Skeletal muscle satellite cell (primary cell): ENCODE measurements around the gene BHLHA9.
A peak's percentile ranks its signal among the peaks of the same experiment; 100 is the strongest.
"Not testable (repeated sequence)": the region's sequence is repeated elsewhere in the genome, so short reads cannot be mapped to it uniquely, and the experiment has no call there.

ENCODE experiments used
- H3K27me3 ChIP-seq: 2 replicates; pipeline ENCODE4 v1.7.0; 2013; ENCODE audit warnings: low read length; ENCODE audit not compliant: control insufficient read depth, insufficient read depth
- H3K36me3 ChIP-seq: 2 replicates; pipeline ENCODE4 v1.7.0; 2013; ENCODE audit warnings: mild to moderate bottlenecking, control low read depth, low read length; ENCODE audit not compliant: insufficient read depth
- H3K4me1 ChIP-seq: 2 replicates; pipeline ENCODE4 v1.7.0; 2013; ENCODE audit warnings: low read length; ENCODE audit not compliant: control insufficient read depth, insufficient read depth
- H3K4me2 ChIP-seq: 2 replicates; pipeline ENCODE4 v1.7.0; 2013; ENCODE audit warnings: mild to moderate bottlenecking, low read length
- H3K4me3 ChIP-seq: 2 replicates; pipeline ENCODE4 v1.7.0; 2013; ENCODE audit warnings: low read length
- H3K9ac ChIP-seq: 2 replicates; pipeline ENCODE4 v1.7.0; 2013; ENCODE audit warnings: mild to moderate bottlenecking, low read depth, low read length, moderate library complexity
- H3K9me3 ChIP-seq: replicated peaks from 2 replicates; pipeline ENCODE4 v1.7.0; 2013; ENCODE audit warnings: mild to moderate bottlenecking, control low read depth, low read length

The BHLHA9 gene

GRCh38 chr17:1231456-1231855 lies 38.8 kb upstream of the BHLHA9 start:
- Histone ChIP-seq H3K9ac (no peak overlapping the region), H3K27me3 (peaks cover 50% of the 10 kb centered on the region), H3K4me3 (no peak overlapping the region), H3K36me3 (no peaks in the 10 kb centered on the region), H3K9me3 (no peaks in the 10 kb centered on the region), H3K4me2 (no peak overlapping the region), H3K4me1 (peaks cover 11% of the 10 kb centered on the region)

GRCh38 chr17:1232331-1232730 lies 37.9 kb upstream of the BHLHA9 start:
- Histone ChIP-seq H3K4me1 (peaks cover 11% of the 10 kb centered on the region), H3K9ac (no peak overlapping the region), H3K9me3 (no peaks in the 10 kb centered on the region), H3K27me3 (peaks cover 41% of the 10 kb centered on the region), H3K4me2 (no peak overlapping the region), H3K4me3 (no peak overlapping the region), H3K36me3 (no peaks in the 10 kb centered on the region)

GRCh38 chr17:1232786-1233185 lies 37.5 kb upstream of the BHLHA9 start:
- peaks cover 11% of the 10 kb centered on the region for H3K4me1 ChIP-seq
- H3K36me3 ChIP-seq = no peaks in the 10 kb centered on the region
- H3K4me3 ChIP-seq = no peak overlapping the region
- peaks cover 37% of the 10 kb centered on the region for H3K27me3 ChIP-seq
- no peaks in the 10 kb centered on the region for H3K9me3 ChIP-seq
- peak overlapping the region; percentile 7 for H3K4me2 ChIP-seq
- no peak overlapping the region for H3K9ac ChIP-seq

DNA sequence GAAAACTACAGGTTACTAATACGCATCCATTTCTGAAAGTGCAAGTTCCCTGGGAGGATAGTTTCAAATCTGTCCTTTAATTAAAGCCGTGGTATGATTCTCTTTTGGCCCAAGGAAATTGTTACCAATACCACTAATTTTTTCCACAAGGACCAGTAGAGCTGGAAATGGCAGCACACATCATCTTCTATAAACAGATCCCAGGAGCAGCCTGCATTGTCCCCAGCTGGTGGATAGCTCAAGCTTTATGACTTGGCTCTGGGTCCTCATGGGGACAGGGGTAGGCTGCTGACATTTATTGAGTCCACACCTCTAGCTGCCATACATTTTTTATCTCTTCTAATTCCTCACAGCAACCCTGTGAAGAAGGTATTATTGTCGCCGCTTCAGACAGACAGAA lies 35.8 kb upstream of the BHLHA9 start:
- peaks cover 11% of the 10 kb centered on the region for H3K4me1 ChIP-seq
- no peak overlapping the region for H3K4me2 ChIP-seq
- H3K9me3 ChIP-seq = no peaks in the 10 kb centered on the region
- peaks cover 27% of the 10 kb centered on the region for H3K27me3 ChIP-seq
- no peak overlapping the region for H3K4me3 ChIP-seq
- H3K9ac ChIP-seq = no peak overlapping the region
- no peaks in the 10 kb centered on the region for H3K36me3 ChIP-seq

DNA sequence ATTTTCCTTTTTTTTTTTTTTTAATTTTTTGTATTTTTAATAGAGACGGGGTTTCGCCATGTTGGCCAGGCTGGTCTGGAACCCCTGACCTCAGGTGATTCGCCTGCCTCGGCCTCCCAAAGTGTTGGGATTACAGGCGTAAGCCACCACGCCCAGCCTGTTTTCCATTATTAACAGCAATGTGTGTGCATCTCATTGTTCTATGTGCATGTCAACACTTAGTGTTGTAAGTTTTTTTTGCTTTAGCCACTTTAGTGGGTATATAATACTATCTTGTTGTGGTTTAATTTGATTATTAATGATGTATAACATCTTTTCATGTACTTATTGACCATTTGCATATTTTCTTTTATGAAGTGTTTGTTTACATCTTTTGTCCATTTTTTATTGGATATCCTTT lies 32.8 kb upstream of the BHLHA9 start:
- H3K4me1 ChIP-seq = peaks cover 5% of the 10 kb centered on the region
- H3K36me3 ChIP-seq = no peaks in the 10 kb centered on the region
- no peak overlapping the region for H3K9ac ChIP-seq
- peaks cover 15% of the 10 kb centered on the region for H3K27me3 ChIP-seq
- H3K9me3 ChIP-seq = no peaks in the 10 kb centered on the region
- H3K4me2 ChIP-seq = no peak overlapping the region
- no peak overlapping the region for H3K4me3 ChIP-seq

DNA sequence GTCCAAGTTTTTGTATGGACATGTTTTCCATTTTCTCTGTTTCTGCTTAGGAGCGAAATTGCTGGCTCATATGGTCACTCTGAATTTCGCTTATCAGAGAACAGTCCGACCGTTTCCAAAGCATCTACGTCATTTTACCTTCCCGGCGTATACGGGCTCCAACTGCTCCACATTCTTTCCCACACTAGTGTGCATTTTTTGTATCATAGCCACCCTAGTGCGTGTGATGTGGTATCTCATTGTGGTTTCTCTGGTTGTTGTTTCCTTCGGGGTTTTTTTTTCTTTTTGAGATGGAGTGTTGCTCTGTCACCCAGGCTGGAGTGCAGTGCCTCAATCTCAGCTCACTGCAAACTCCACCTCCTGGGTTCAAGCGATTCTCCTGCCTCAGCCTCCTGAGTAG lies 31.0 kb upstream of the BHLHA9 start:
- no peak overlapping the region for H3K9ac ChIP-seq
- H3K4me3 ChIP-seq = no peak overlapping the region
- H3K27me3 ChIP-seq = peaks cover 16% of the 10 kb centered on the region
- no peaks in the 10 kb centered on the region for H3K4me1 ChIP-seq
- H3K36me3 ChIP-seq = no peaks in the 10 kb centered on the region
- H3K9me3 ChIP-seq = no peaks in the 10 kb centered on the region
- no peak overlapping the region for H3K4me2 ChIP-seq

- not testable (repeated sequence) for H3K4me2 ChIP-seq, H3K36me3 ChIP-seq, H3K4me1 ChIP-seq, H3K9ac ChIP-seq, H3K9me3 ChIP-seq, H3K4me3 ChIP-seq
- H3K27me3 ChIP-seq = peaks cover 19% of the 10 kb centered on the region
Observed at GRCh38 chr17:1240426-1240825, 29.8 kb upstream of the BHLHA9 start.

GRCh38 chr17:1241929-1242328 lies 28.3 kb upstream of the BHLHA9 start:
- H3K4me1 ChIP-seq = no peaks in the 10 kb centered on the region
- H3K9ac ChIP-seq = no peak overlapping the region
- H3K9me3 ChIP-seq = no peaks in the 10 kb centered on the region
- no peaks in the 10 kb centered on the region for H3K36me3 ChIP-seq
- no peak overlapping the region for H3K4me2 ChIP-seq
- no peak overlapping the region for H3K4me3 ChIP-seq
- peaks cover 19% of the 10 kb centered on the region for H3K27me3 ChIP-seq

DNA sequence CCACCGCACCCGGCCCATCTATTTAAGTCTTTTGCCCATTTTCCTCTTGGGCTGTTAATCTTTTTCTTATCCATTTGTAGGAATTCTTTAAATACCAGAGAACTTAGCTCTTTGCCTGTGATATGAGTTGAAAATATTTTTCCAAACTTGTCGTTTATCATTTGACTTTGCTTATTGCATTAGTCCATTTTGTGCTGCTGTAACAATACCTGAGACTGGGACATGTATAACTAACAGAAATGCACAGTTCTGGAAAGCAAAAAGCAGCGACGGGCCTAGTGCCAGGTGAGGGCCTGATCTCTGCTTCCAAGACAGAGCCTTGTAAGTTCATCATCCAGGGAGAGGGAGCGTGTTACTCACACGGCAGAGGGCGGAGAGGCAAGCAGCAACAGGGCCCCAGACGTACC lies 25.6 kb upstream of the BHLHA9 start:
- H3K4me3 ChIP-seq = no peak overlapping the region
- no peaks in the 10 kb centered on the region for H3K4me1 ChIP-seq
- H3K4me2 ChIP-seq = no peak overlapping the region
- peaks cover 14% of the 10 kb centered on the region for H3K27me3 ChIP-seq
- no peaks in the 10 kb centered on the region for H3K36me3 ChIP-seq
- H3K9me3 ChIP-seq = no peaks in the 10 kb centered on the region
- no peak overlapping the region for H3K9ac ChIP-seq

DNA sequence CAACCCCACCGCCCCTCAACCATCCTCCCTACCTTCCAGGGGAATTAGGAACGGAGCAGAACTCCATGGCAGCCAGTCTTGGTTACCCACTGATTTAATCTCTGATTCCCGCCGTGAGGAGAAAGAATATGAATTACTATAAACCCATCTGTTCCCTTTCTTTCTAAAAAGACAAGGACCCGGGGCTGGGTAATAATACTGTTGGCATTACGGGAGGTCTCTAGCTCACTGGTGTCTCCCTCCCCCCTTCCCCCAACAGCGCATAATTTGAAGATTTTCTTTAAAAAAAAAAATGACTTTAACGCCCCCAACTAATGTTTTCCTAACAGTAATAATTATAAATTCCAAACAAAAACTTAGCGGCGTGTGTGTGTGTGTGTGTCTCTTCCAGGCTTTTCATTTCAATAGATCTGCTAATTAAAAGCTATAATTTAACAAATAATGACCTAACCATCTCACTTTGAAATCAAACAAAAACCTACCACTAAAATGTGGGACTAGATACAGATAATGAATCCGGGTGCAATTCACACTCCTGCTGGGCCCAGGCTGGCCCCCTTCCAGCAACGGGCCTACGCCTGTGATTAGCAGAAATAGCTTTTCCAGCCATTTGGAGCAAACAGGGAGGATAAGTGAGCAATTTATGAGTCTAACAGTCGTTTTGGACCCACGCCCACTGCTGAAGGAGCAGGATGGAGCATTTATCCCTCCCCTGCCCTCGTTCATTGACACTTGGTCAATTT lies 18.2 kb upstream of the BHLHA9 start:
- Histone ChIP-seq H3K4me3 (no peak overlapping the region), H3K36me3 (no peaks in the 10 kb centered on the region), H3K27me3 (peaks cover 14% of the 10 kb centered on the region), H3K9me3 (no peaks in the 10 kb centered on the region), H3K4me2 (no peak overlapping the region), H3K4me1 (no peaks in the 10 kb centered on the region), H3K9ac (no peak overlapping the region)

DNA sequence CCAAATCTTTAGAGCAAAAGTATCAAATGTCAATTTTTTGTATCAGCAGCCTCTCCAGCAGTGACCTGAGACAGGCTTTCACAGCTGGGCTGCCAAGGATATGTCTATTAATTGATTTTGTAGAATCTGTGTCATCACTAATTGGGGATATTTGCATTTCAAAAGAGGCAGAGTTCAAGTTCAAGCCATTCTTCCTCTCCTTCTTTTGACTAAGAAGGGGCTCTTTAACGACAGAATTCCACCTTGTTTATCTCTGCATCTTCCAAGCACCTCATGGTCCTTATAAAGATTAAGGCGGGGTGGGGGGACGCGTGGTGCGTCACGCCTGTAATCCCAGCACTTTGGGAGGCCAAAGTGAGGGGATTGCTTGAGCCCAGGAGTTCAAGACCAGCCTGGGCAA lies 15.2 kb upstream of the BHLHA9 start:
- Histone ChIP-seq H3K4me3 (no peak overlapping the region), H3K4me2 (no peak overlapping the region), H3K36me3 (no peaks in the 10 kb centered on the region), H3K4me1 (peaks cover 4% of the 10 kb centered on the region), H3K9me3 (no peaks in the 10 kb centered on the region), H3K27me3 (peaks cover 14% of the 10 kb centered on the region), H3K9ac (no peak overlapping the region)

DNA sequence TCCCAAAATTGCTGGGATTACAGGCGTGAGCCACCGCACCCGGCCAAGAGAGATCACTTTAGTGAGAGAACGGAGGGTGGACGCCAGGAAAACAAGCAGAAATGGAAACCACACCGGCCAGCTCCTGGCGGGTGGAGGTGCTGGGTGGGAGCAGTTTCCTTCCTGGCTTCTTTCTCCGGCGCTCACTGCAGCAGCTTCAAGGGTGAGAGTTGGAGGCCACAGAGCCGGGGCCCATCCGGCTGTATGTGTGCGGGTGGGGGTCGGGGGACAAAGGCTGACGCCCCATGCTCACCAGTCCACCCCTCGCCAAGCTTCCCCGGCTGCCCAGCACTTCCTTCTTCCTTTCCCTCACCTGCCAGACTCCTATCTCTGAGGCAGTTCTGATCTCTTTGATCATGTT lies 13.5 kb upstream of the BHLHA9 start:
- no peak overlapping the region for H3K4me2 ChIP-seq

More for the DNA sequence above, 13.5 kb upstream of the BHLHA9 start:
- H3K36me3 ChIP-seq = no peaks in the 10 kb centered on the region
- no peak overlapping the region for H3K4me3 ChIP-seq
- H3K4me1 ChIP-seq = peaks cover 4% of the 10 kb centered on the region
- H3K9me3 ChIP-seq = no peaks in the 10 kb centered on the region
- H3K9ac ChIP-seq = no peak overlapping the region
- peaks cover 17% of the 10 kb centered on the region for H3K27me3 ChIP-seq
